ENCODE results near the gene RB1.

- TF ChIP-seq CTCF (conservative IDR thresholded peaks at IDR 0.05; ENCODE audit: low read depth in 2 of 2) (no peak), JUNB (IDR thresholded peaks at IDR 0.05; ENCODE audit: unreplicated experiment) (no peak), EZH2phosphoT487 (IDR thresholded peaks at IDR 0.05; ENCODE audit: unreplicated experiment) (no peak), ZNF331 (CRISPR knock-in tag; IDR thresholded peaks at IDR 0.05; ENCODE audit: low read depth) (no peak), POLR2AphosphoS5 (IDR thresholded peaks at IDR 0.05; ENCODE audit: low read depth) (no peak), EZH2 (IDR thresholded peaks at IDR 0.05; ENCODE audit: low read depth, unreplicated experiment) (no peak), ZNF462 (CRISPR knock-in tag; IDR thresholded peaks at IDR 0.05) (no peak), CREB1 (CRISPR knock-in tag; IDR thresholded peaks at IDR 0.05; ENCODE audit: low read depth) (no peak), REST (IDR thresholded peaks at IDR 0.05; ENCODE audit: unreplicated experiment) (no peak), ZNF114 (CRISPR knock-in tag; IDR thresholded peaks at IDR 0.05) (no peak), STAT1 (IDR thresholded peaks at IDR 0.05; ENCODE audit: unreplicated experiment) (no peak), NANOG (IDR thresholded peaks at IDR 0.05; ENCODE audit: borderline replicate concordance) (no peak)
Observed at GRCh38 chr13:48320891-48321510, 17.4 kb downstream of the RB1 start.

Measured in GM23338 (cell line).